Fibroblast of peridontal ligament (primary cell): ENCODE measurements around the gene C8A.

Experiments used
- DNase-seq: peaks from one replicate; pipeline ENCODE4 v3.0.0-alpha.2; 2010; ENCODE audit errors: extremely low read depth

The C8A gene

GRCh38 chr1:56894014-56894413, 39.4 kb downstream of the C8A start:
- no peak for DNase-seq

DNA sequence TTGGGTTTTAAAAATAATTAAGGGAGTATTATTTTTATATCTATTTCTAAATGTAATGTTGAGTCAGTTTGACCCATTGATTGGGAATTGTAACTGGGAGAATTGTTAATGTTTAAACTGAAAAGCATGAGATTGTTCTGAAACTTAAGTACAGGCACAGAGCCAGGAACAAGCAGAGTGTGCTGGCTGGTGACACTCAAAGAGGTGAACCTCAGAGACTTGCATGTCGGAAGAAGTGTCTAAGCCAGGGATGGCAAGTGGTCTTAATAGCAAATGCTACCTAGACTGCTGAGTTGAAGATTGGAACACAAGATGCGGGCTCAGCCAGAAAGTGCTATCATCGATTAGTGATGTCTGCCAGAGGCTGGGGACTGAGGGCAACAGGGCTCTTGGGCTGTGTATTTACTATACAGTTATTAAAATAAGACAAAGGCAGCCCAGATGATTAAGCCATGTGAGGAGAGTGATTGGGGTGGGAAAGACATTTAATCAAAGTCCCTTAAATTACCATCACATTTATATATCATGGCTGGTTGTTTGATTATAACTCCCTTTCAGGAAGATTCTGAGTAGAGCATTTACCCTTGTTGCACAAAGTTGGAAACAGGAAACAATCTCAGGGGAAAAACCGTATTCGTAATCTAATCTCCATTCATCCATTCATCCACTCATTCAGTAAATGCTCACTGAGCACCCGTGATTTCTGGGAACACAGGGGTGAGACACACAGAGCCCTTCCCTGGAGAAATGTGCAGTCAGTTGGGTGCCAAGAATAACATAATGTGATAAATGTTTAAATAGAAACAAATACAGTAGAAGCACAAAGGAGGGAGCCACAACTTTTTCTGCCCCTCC, 42.8 kb downstream of the C8A start:
- DNase-seq, result peak; percentile 51

DNA sequence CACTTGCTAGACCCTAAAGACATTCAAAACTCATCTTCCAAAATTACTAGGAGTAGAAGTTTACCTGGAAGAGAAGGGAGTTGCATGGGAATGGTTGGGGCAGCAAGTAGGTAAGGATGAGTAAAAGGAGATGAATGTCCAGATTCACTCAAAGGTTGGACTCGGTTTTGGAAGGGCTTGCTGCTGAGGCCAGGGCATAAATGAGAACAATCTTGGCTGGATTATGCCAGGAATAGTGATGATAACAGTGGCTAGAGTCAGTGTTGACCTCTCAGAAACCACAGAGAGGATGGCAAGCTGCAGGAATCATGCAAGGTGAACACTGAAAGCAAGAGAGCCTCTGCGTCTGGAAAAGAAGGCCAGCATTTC, 43.4 kb downstream of the C8A start:
- no peak for DNase-seq

- DNase-seq, result no peak
Measured at GRCh38 chr1:56898879-56899278, 44.3 kb downstream of the C8A start.

- peak; percentile 61 for DNase-seq
Measured at GRCh38 chr1:56901716-56902115, 47.1 kb downstream of the C8A start.

DNA sequence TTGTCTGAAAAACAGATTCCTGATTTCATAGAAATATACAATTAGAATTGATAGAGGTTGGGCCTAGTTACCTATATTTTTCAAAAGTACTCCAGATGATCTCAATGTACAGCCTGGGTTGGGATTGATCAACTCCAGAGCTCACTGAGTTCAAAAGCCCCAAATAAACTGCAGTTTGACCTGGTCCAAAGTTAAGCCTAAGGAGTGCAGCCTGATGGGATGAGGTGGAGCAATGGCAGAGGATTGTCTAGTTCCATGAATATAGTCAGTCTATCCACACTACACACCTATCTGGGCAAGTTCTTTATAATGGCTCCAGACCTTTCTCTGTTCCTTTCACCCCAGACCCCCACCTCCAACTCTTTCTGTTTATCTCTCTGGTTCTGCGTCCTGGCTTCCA, 49.2 kb downstream of the C8A start:
- no peak for DNase-seq

GRCh38 chr1:56904663-56905397, 50.2 kb downstream of the C8A start:
- DNase-seq, result no peak

DNA sequence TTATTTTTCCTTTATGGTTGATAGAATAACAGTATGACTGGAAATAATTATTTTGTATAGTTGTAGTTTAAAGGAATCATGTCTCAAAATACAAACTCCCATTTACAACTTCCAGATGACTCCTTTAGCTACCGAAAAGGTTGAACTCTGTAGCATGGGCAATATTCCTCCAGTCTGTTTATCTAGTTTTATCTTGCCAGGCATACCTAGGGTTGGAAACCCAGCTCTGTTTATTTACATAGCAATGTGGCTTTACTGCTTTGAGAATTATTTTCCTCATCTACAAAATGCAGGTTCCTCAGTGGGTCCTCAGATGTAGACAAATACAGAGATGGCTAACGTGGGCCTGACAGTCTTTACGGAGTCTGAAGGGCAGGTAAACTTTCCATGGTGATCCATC, 51.1 kb downstream of the C8A start:
- DNase-seq, result no peak

- DNase-seq, result peak; percentile 36
Measured at GRCh38 chr1:56908619-56909221, 54.1 kb downstream of the C8A start.

- no peak for DNase-seq
Measured at GRCh38 chr1:56910441-56910985, 55.9 kb downstream of the C8A start.

DNA sequence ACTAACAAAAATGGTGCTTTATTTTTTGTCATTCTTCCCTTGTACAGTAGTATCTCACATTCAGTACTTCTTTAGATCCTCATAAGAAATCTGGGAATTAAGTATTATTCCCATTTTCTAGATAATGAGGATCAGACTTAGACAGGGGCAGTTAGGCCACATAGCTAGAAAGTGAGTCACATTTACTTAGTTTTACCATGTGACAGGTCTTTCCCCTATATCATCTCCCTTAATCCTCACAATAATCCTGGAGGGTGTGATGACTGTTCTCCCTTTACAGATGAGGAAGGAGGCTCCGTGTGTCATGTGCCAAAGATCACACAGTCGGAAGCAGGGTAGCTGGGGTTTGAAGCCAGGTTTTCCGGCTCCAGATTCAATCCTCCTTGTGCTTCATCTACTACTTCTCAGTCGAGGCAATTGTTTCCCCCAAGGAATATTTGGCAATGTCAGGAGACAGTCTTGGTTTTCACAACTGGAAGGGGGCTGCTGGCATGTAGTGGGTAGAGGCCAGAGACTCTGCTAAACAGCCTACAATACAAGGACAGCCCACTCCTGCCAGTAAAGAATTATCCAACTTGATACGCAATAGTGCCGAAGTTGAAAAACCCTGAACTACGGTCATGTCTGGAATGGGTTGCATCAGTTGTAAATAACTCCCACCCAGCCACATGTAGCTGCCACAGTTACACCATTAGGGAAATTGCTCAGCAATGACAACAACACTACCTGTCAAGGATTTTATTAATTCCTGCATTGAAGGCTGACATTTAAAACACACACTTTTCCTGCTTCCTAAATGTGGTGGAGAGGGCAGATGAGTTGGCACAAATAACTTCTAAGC, 56.7 kb downstream of the C8A start:
- peak; percentile 25 for DNase-seq

GRCh38 chr1:56912325-56912724, 57.7 kb downstream of the C8A start:
- no peak for DNase-seq

DNA sequence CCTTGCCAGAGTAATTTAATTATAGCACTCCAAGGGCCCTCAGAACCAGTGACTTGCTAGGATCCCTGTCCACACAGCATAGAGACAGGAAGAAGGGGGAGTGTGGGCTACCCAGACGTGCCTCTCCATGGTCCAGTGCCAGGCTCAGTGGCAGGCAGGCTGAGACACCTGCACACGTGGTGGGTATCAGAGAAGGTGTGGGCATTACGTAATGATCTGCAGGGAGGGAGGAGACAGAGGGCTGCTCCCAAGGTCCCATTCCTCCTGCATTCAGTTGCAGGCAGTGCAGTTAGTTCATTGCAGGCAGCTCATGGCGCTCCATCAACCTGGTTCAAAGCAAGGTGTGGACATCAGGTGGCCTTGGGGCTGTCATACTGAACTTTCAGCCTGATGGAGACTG, 61.4 kb downstream of the C8A start:
- no peak for DNase-seq

DNA sequence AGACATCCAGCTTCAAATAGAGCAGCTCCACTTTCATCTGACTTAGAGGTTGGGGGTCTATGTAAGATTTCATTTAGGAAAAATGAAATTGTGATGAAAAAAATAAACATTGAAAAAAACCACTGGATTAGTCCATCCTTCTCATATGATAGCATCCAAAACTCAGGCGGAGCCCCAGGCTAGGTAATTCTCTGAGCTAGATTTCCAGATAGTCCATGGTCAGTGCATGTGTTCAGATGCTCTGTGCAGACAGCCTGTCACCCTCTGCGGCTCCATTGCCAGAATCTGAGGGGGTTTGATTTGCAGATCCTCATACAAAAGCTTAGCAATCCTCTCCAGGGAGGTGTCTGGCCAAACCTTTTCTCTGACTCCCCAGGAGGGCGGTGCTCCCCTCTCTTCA, 62.0 kb downstream of the C8A start:
- DNase-seq, result no peak

DNA sequence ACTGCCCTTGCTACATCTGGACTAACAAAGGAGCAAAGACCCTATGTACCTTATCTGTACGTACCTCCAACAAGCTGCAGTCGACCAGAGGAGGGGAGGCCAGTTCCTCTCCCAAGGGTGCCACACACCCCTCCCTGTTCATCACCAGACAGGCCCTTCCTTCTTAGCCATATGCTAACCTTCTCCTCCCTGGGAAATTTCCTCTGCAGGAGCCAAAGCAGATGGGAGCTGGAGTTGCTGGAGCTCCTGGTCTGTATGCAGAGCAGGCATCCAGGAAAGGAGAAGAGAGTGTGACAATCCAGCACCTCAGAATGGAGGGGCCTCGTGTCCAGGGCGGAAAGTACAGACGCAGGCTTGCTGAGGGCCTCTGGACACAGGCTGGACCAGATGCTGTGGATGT, 62.8 kb downstream of the C8A start:
- DNase-seq, result no peak

GRCh38 chr1:56920591-56921001, 66.0 kb downstream of the C8A start:
- DNase-seq, result peak; percentile 45

- DNase-seq, result no peak
Measured at GRCh38 chr1:56921479-56921878, 66.9 kb downstream of the C8A start.

- DNase-seq, result no peak
Measured at GRCh38 chr1:56922070-56922469, 67.5 kb downstream of the C8A start.

DNA sequence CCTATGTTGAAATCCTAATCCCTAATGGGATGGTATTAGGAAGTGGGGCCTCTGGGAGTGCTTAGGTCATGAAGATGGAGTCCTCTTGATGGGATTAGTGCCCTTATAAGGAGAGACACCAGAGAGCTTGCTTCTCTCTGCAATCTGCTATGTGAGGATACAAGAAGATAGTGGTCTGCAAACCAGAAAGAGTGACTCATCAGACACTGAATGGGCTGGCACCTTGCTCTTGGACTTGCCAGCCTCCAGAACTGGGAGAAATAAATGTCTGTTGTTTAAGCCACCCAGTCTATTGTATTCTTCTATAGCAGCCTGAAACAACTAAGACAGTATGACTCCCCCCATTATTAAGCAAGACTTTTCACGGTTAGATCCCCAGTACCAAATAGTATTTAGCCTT, 67.9 kb downstream of the C8A start:
- no peak for DNase-seq

- DNase-seq, result no peak
Measured at GRCh38 chr1:56923201-56923600, 68.6 kb downstream of the C8A start.

DNA sequence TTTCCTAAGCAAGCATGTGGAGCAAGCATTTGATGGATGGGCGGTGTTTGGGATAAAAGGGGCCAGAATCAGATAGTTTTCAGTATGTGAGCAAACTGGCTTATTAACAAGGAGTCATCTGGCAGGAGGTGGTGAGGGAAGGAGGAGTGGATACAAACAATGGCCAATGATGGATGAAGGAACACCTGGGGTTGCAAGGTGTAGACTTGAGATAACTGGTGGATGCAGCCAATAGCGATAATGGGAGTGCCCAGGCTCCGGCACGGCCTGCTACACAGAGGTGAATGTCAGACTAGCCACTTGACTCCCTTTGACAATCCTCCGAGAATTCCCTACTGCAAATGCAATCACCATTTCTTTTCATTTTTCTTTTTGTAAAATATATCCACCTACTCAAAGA, 69.5 kb downstream of the C8A start:
- DNase-seq, result no peak

DNA sequence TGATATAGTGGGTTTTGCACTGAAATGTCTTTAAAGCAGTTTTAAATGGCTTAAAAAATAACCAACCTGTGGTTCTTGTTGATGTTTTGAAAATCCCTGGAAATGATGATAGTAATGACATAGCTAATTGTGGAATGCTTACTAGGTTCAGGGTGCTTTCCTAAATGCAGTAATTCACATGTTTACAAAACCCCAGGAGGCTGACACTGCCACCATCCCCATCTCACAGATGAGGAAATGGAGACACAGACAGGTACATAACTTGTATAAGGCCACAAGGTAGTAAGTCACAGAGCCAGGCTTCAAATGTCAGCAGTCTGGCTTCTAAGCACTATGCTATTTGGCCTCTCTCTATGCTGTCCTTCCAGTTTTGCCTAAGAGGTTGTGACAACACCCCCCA, 70.6 kb downstream of the C8A start:
- no peak for DNase-seq
